Osteoblast (primary cell): ENCODE results near the gene ZNF583. TPM values are rescaled to one million over a fixed set of nuclear protein-coding genes. Genes with fewer than 3 reads are reported as not detected.

Experiments
- DNase-seq: peaks from one replicate; pipeline ENCODE4 v3.0.0; 2011; ENCODE audit warnings: low spot score, mixed read lengths; ENCODE audit not compliant: insufficient read length; ENCODE audit errors: missing footprints
- H2AFZ ChIP-seq: 2 replicates; pipeline ENCODE4 v1.6.0; 2011; ENCODE audit warnings: mild to moderate bottlenecking, low read length
- H3K27ac ChIP-seq: 2 replicates; pipeline ENCODE4 v1.5.1; 2011; ENCODE audit warnings: mild to moderate bottlenecking, low read depth, low read length, moderate library complexity
- H3K27me3 ChIP-seq: 2 replicates; pipeline ENCODE4 v1.6.0; 2012; ENCODE audit warnings: mild to moderate bottlenecking, control low read depth, inconsistent platforms, low read length, moderate library complexity; ENCODE audit not compliant: insufficient read depth
- H3K36me3 ChIP-seq: 2 replicates; pipeline ENCODE4 v1.5.1; 2011; ENCODE audit warnings: mild to moderate bottlenecking, low read length, control low read depth, moderate library complexity; ENCODE audit not compliant: insufficient read depth
- H3K4me1 ChIP-seq: 2 replicates; pipeline ENCODE4 v1.5.1; 2011; ENCODE audit warnings: mild to moderate bottlenecking, low read length, control low read depth, moderate library complexity; ENCODE audit not compliant: insufficient read depth
- H3K4me2 ChIP-seq: 2 replicates; pipeline ENCODE4 v1.6.0; 2011; ENCODE audit warnings: mild to moderate bottlenecking, low read length; ENCODE audit not compliant: insufficient read depth
- H3K4me3 ChIP-seq: fragments of 200-600 bp; sonication (generic); 3 replicates; pipeline ENCODE4 v1.5.1; 2012; ENCODE audit warnings: mild to moderate bottlenecking, low read length, inconsistent platforms; ENCODE audit not compliant: insufficient read depth
- H3K79me2 ChIP-seq: 2 replicates; pipeline ENCODE4 v1.6.0; 2012; ENCODE audit warnings: mild to moderate bottlenecking, low read length, control low read depth, inconsistent platforms; ENCODE audit not compliant: insufficient read depth
- H3K9me3 ChIP-seq: 2 replicates; pipeline ENCODE4 v1.5.1; 2011; ENCODE audit warnings: low read depth, low read length, control low read depth
- H4K20me1 ChIP-seq: 2 replicates; pipeline ENCODE4 v1.6.0; 2012; ENCODE audit warnings: mild to moderate bottlenecking, low read length, control low read depth; ENCODE audit not compliant: insufficient read depth
- total RNA-seq: library from RNA; depleted of rRNA; stranded (reverse); fragments of >200 nt; gene quantifications from 2 replicates; pipeline ENCODE4 v1.2.3, GENCODE V29; 2012
- TF ChIP-seq, protein P1 (sequence below): IDR thresholded peaks from 2 replicates; pipeline ENCODE4 v1.5.1; 2011; ENCODE audit warnings: mild to moderate bottlenecking, low read depth, low read length, moderate library complexity; ENCODE audit errors: extremely low read depth

The ZNF583 gene
- total RNA-seq, 1 donor, result 7.6 TPM

DNA sequence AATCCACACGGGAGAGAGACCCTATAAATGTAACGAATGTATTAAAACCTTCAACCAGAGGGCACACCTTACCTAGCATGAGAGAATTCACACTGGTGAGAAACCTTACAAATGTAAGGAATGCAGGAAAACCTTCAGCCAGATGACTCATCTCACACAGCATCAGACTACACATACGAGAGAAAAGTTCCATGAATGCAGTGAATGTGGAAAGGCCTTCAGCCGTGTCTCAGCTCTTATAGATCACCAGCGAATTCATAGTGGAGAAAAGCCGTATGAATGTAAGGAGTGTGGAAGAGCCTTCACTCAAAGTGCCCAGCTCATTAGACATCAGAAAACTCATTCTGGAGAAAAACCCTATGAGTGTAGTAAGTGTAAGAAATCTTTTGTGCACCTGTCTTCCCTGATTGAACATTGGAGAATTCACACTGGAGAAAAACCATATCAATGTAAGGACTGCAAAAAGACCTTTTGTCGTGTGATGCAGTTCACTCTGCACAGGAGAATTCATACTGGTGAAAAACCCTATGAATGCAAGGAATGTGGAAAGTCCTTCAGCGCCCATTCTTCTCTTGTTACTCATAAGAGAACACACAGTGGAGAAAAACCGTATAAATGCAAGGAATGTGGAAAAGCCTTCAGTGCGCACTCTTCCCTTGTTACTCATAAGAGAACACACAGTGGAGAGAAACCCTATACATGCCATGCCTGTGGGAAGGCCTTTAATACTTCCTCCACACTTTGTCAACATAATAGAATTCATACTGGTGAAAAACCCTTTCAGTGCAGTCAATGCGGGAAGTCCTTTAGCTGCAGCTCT is 26.8 kb upstream of the ZNF583 start:
- DNase-seq, result no peak
- Histone ChIP-seq H3K9me3 (peaks cover 19% of the 10 kb centered on the region), H3K27ac (no peak overlapping the region), H3K27me3 (no peaks in the 10 kb centered on the region), H3K79me2 (no peaks in the 10 kb centered on the region), H3K4me2 (no peak overlapping the region), H3K36me3 (peaks cover 59% of the 10 kb centered on the region), H3K4me1 (no peaks in the 10 kb centered on the region), H3K4me3 (no peak overlapping the region), H2AFZ (no peak overlapping the region), H4K20me1 (no peaks in the 10 kb centered on the region)
- TF ChIP-seq, protein P1, sequence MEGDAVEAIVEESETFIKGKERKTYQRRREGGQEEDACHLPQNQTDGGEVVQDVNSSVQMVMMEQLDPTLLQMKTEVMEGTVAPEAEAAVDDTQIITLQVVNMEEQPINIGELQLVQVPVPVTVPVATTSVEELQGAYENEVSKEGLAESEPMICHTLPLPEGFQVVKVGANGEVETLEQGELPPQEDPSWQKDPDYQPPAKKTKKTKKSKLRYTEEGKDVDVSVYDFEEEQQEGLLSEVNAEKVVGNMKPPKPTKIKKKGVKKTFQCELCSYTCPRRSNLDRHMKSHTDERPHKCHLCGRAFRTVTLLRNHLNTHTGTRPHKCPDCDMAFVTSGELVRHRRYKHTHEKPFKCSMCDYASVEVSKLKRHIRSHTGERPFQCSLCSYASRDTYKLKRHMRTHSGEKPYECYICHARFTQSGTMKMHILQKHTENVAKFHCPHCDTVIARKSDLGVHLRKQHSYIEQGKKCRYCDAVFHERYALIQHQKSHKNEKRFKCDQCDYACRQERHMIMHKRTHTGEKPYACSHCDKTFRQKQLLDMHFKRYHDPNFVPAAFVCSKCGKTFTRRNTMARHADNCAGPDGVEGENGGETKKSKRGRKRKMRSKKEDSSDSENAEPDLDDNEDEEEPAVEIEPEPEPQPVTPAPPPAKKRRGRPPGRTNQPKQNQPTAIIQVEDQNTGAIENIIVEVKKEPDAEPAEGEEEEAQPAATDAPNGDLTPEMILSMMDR, result no peak

DNA sequence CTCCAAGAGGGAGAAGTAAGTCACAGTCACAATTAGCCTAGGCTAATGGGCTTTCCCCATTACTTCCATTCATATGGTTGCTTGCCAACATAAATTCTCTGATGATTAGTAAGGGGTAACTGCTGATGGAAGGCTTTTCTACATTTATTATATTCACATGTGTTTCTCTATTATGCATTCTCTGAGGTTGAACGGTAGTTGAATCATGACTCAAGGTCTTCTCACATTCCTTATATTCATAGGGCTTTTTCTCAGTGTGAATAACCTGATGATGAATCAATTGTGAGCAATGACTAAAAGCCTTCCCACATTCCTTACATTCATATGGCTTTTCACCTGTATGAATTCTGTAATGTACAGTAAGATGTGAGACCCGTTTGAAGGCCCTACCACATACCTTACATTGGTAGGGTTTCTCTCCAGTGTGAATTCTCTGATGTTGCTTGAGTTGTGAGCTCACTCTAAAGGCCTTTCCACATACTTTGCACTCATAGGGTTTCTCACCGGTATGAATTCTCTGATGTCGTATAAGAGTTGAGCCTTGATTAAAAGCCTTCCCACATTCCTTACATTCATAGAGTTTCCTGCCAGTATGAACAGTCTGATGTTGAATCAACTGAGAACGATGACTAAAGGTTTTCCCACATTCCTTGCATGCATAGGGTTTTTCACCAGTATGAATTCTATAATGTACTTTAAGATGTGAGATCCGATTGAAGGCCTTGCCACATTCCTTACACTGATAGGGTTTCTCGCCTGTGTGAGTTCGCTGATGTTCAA is 20.1 kb upstream of the ZNF583 start:
- TF ChIP-seq, protein P1, result no peak
- peak; percentile 75 for DNase-seq

DNA sequence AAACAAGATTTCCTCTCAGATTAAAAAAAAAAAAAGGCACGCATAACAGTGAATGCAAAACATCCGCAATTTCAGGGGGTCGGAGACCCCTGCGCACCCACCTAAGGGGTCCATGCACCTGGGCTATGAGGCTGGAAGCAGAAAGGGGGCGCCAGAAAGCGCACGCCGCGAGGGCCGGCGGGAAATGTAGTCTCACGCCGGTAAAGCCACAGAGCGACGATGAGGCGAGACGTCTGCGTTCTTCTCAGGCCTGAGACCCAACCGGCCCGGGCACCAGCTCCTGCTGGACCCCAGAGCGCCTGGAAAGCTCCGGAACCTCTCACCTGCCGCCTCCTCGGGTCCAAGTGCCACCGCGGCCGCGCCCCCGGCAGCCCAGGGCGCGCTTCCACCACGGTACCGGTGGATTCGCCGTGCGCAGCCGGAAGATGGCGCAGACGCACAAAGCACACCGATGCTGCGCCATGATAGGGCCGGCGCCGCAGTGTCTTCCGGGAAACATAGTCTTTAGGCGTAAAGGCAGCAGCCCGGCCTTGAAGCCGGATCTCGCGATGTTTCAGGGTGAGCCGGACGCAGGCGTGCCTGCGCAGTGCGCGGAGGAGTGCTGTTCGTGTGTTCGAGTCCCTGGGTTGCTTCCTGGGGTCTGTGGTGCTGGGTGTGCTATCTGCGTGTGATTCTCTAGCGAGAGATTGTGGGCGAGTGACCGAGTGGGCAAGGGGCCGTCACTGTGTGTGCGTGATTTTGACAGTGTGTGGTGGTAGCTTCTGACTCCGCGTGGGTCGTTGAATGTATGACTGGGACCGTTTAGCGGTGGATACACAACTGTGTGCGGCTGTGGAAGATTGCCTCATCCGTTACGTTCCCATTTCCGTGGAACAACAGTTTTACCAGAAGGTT is 10.8 kb upstream of the ZNF583 start, which contains the start of gene ZNF582:
Gene ZNF582 (minus strand): TSS at position 416 of the 894 bp plus-strand sequence. CDS start 1,782 bp downstream, outside the sequence.
- Histone ChIP-seq H3K36me3 (no peaks in the 10 kb centered on the region), H3K4me1 (peaks cover 6% of the 10 kb centered on the region), H2AFZ (peak within 1 kb of the TSS; percentile 100), H3K79me2 (no peaks in the 10 kb centered on the region), H3K27ac (peak within 1 kb of the TSS; percentile 73), H3K4me3 (peak within 1 kb of the TSS; percentile 79), H4K20me1 (no peaks in the 10 kb centered on the region), H3K4me2 (peak within 1 kb of the TSS; percentile 82), H3K27me3 (no peaks in the 10 kb centered on the region), H3K9me3 (no peaks in the 10 kb centered on the region)
- TF ChIP-seq, protein P1, result peak; percentile 81
- DNase-seq, result peak; percentile 99

More for the DNA sequence above, 20.1 kb upstream of the ZNF583 start:
- Histone ChIP-seq H3K9me3 (no peaks in the 10 kb centered on the region), H3K4me3 (no peak overlapping the region), H2AFZ (no peak overlapping the region), H4K20me1 (no peaks in the 10 kb centered on the region), H3K4me2 (no peak overlapping the region), H3K4me1 (no peaks in the 10 kb centered on the region), H3K79me2 (no peaks in the 10 kb centered on the region), H3K36me3 (peaks cover 3% of the 10 kb centered on the region), H3K27me3 (no peaks in the 10 kb centered on the region), H3K27ac (no peak overlapping the region)
